HG03354 (cell line): Measurements from ENCODE around the gene DYNLT3.

ENCODE experiments used
- ATAC-seq: cut with Tn5 transposase; IDR thresholded peaks from one replicate; pipeline ENCODE4 v1.9.1; 2021; ENCODE audit warnings: mild to moderate bottlenecking; ENCODE audit not compliant: unreplicated experiment, poor library complexity, severe bottlenecking

Gene DYNLT3

GRCh38 chrX:37796805-37797204 lies 50.6 kb downstream of the DYNLT3 start:
- ATAC-seq = peak; percentile 74

GRCh38 chrX:37796310-37796709 lies 51.1 kb downstream of the DYNLT3 start:
- no peak for ATAC-seq
